Suppressor macrophage treated with lipopolysaccharide for 4 hours (primary cell): ENCODE measurements around the gene TENT5A.
A peak's percentile ranks its signal among the peaks of the same experiment; 100 is the strongest.
"Not testable (repeated sequence)": the region's sequence is repeated elsewhere in the genome, so short reads cannot be mapped to it uniquely, and the experiment has no call there.

Source experiments
- DNase-seq: peaks from one replicate; pipeline ENCODE4 v3.0.0-alpha.2; 2020

TENT5A gene

DNA sequence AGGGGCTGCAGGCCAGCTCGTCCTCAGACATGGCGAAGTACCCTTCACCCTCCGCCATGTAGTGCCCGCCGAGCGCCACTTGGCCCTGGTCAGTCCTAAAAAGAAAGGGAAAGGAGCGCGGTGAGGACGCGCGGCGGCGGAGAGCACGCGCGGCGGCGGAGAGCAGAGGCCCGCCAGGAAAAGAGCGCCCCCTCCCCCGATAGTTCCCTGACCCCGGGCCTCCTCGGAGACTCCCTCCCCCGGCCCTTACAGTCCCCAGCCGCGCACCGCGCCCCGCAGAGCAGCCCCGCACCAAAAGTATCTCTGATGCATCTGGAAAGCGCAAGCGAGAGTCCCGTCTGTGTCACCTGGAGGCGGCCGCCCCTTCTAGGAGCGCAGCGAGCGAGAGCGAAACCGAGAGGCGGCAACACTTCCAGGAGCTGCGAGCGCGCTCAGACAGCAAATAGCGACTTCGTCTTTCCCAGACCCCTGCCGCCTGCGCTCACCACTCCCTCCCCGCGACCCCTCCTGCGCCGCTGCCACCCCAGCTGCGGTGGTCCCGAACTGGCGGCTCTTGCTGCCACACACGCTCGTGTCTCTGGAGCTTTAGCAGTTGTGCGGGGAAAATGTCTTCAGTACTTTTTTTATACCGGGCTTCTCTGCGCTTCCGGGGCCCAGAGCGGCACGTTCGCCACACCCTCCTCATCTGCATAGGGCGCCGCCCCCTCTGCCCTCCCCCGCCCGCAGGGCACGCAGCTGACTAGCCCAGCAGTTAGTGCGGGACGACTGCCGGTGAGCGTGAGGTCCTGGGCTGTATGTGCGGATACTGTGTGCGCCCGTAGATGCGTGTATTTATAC lies at the start of gene TENT5A:
TENT5A (minus strand) TSS at position 598 of the 837 bp plus-strand sequence; CDS start at position 58, 540 bp downstream.
- peak; percentile 97 for DNase-seq

DNA sequence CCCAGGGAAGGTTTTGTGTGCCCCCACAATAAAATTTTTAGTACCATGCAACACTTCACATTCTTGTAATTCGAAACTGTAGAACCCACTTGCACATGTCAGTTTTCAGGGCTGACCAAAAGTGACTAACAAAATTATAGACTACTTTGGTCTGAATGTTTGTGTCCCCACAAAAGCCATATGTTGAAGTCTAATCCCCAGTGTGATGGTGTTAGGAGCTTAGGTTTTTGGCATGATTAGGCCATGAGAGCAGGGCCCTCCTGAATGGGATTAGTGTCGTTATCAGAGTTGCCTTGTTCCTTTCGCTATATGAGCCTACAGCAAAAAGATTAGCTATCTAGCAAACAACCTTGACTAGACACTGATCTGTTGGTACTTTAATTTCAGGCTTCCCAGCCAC lies 49.0 kb upstream of the TENT5A start:
- no peak for DNase-seq

DNA sequence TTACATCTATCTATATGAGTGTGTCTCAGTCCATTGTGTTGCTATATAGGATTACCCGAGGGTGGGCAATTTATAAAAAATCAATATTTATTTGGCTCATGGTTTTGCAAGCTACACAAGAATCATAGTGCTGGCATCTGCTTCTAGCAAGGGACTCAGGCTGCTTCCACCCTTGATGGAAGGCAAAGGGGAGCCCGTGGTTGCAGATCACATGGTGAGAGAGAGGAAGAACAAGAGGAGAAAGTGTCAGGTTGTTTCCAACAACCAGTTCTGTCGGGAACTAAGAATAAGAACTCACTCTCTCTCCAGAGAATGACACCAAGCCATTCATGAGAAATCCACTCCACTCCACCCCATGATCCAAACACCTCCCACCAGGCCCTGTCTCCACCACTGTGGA lies 48.2 kb upstream of the TENT5A start:
- DNase-seq, result no peak

DNA sequence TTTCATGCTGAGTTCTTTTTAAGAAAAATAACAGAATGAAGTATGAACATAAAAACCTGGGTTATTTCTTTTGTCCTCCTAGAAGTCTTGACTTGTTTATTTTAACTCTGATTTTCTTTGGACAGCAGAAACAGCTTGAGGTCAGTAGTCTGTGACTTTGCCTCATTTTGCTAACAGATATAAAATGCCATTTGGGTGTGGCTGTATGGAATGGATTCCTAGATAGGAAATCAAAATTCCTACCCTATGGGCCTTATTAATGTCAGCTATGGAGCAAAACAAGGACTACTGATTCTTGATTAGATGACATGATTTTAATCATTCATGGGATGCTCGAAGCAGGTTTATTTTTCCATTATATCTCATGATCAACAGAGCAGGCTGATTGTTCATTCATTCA lies 46.8 kb upstream of the TENT5A start:
- no peak for DNase-seq

DNA sequence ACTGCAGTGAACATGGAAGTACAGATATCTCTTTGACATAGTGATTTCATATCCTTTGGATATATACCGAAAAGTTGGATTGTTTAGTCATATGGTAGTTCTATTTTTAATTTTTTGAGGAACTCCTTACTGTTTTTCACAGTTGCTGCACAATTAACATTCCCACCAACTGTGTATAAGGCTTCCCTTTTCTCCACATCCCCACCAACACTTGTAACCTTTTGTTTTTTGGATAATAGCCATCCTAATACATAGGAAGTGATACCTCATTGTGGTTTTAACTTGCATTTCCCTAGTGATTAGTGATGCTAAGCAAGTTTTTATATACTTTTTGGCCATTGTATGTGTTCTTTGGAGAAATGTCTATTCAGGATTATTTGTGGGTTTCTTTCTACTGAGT lies 45.1 kb upstream of the TENT5A start:
- DNase-seq, result peak; percentile 75

DNA sequence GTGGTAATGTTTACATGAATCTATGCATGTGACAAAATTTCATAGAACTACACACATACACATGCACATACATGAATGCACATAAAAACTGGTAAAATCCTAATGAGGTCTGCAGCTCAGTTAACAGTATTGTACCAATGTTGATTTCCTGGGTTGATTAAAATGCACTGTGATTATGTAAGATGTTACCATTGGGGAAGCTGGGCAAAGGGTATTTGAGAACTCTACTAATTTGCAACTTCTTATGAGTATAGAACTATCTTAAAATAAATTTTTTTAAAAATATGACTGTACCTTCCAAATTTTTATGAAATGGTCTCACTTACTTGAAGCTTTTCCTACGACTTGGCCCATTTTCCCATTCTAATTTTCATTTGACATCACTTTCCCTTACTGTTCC lies 43.4 kb upstream of the TENT5A start:
- no peak for DNase-seq

DNA sequence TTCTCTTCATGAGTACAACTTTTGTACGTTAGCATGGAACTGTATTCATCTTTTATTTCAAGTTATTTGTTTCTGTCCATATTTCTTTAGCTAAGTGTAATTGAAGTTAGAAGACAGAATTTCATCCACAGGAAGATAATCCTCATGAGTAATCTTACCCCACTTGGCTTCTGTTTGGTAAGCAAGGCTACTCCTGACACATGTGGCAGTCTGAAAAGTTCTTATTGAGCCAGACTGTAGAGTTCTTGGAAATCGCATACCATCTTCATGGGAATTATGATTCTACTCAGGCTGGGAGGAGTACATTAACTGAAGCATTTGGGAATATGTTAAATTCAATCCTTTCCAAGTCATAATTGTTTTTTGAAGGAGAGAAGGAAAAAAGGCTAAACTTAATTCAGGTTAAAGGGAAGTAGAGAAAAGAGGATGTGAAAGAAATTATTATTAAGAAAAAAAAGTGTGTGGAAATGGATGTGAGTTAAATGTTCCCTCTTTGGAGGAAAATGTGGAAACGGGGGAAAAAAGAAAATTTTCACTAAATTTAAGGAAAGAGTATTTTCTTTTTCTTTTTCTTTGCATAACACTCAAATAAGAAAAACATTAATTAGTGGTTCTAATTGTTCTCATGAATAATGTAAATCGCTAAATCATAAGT lies 41.5 kb upstream of the TENT5A start:
- peak; percentile 46 for DNase-seq

DNA sequence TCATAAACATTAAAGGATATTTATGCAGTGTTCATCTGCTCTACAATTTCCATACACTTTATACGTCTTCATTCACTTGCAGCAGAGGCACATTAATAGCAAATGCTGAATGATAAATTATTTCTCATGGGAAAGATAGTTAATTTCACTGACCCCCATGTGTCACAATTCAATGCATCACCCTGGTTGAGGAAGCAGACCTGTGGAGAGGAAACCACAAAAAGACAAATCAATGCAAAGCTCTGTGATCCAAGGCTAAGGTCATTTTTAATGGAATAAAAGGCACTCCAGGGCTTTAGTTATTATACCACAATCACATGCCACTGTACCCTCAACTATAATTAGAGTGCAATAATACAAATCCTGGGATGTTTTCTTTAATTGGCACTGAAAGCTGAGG lies 40.3 kb upstream of the TENT5A start:
- DNase-seq, result peak; percentile 37

DNA sequence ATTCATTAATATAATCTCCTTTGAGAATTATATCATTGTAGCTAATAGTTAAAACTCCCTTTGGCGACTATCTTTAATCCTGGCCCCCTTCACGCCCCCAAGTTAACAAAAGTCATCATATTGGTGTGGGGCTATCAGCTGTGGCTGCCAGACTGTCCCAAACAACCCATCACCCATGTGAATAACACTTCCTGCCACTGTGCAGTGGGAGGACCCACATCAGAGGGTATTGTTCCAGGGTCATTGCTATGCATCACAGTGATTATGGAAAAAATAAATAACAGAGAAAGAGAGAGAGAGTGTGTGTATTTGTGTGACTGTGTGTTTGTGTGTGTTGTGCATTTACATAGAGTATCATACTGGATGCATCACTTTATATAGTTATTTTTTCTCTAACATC lies 39.3 kb upstream of the TENT5A start:
- no peak for DNase-seq

DNA sequence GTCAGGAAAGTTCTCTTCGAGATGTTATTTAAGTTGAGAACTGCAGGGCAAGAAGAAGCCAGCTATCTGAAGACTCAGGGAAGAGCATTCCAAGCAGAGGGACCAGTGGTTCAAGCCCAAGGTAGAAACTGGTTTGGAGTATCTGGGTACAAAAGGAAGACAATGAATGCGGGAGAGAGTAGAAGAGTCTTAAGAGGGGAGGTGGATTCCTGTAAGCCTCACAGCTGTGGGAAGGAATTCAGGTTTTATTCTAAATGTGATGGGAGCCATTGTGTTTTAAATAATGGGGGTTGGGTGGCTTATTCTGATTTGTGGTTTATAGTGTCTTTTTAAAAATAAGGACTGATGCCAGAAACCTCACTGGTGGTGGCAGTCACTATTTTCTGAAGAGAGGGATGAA lies 37.6 kb upstream of the TENT5A start:
- no peak for DNase-seq

DNA sequence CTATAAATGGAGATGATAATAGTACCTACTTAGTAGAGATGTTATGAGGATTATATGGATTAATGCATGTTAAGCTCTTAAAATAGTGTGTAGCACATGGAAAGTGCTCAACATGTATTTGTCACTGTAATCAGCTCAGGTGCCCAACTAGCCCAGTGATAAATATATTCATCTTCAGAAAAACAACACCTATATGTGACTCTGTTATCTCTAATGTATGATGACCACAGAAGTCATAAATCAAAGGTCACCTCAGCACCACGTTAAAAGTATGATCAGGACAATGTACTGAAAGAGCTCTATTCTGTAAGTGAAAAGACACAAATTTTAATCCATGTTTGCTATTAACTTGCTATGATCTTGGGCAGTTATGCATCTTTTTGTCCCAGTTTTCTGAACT lies 36.8 kb upstream of the TENT5A start:
- DNase-seq, result no peak

DNA sequence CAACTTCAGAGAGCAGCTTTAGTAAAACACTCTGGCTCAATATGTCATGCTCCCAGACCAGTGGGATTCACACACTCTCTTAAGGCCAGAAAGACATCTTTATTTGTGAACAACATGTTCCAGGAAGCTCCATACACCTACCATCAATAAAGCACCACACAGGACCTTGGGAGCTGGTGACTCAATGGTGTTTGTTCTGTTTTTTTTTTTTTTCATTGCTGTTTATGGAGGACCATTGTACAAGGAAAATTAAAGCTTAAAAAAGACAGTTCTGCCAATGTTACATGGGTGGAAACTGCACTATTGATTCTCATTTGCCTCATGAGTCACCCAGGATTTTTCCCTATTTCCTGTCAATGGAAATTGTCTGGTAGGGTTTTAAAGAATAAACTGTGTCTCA lies 36.3 kb upstream of the TENT5A start:
- no peak for DNase-seq

DNA sequence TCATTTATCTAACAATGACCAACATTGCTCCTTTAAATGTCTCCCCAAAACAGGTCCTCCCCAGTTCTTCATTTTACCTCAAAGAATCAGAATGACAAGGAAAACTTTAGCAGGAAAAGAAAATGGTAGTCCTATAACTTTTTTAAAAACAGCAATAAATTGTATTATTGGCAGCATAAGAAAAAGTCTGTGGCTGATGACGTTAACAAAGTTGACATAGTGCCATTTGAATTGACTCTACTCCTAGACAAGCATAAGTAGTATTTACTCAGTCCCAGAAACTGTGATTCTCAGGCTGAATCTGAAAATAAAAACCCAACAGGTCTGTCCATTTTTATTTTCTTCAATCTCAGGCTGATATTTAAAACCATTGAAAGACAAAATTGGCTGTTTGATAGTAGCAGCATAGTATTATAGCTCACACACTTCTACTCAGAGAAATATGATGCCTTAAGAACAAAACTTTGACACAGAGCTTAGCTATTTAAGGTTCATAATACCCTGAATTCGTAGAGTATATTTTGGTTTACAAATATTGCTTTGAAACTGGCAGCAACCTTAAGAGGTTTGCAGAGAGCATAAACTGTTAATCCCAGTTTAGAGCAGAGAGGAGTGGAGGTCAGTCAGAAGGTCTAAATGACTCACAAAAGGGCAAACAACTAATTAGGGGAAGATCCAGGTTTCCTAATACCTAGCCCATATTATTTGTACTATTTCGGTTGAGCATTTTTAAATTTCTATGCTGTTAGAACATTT lies 35.0 kb upstream of the TENT5A start:
- DNase-seq, result peak; percentile 48

DNA sequence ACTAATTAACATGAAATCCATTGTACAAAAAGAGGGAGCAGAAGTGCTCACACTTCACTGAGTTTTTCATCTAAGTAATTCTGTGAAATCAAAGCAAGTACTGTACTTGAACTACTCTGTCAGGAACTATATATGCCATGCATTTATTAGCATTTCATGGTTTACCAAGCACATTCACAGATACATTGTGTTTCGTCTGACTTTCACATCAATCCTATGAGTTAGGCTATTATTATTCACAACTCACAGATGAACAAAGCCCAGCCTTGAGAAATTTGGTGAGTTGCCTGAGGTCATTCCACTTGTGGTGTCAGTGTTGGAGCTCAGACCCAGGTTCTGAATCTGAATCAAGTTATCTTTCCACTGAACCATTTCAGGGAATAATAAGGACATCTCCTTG lies 33.7 kb upstream of the TENT5A start:
- no peak for DNase-seq

DNA sequence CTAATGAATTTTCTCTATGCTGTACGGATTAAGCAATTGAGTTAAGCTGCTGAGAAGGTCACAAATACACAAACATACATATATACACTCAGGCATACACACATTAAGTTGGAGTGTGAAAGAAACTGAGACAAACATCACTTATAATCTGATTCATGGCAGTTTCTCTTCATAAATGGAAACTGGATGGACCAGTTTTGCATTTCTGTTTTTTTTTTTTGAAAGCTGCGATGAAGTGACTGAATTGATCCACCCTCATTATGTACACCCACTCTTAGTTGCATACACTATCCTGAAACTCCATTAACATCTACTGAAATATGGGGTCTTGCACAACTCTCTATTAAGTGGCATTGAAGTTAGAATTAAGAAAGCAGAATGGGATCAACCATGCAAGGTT lies 32.9 kb upstream of the TENT5A start:
- DNase-seq, result no peak

DNA sequence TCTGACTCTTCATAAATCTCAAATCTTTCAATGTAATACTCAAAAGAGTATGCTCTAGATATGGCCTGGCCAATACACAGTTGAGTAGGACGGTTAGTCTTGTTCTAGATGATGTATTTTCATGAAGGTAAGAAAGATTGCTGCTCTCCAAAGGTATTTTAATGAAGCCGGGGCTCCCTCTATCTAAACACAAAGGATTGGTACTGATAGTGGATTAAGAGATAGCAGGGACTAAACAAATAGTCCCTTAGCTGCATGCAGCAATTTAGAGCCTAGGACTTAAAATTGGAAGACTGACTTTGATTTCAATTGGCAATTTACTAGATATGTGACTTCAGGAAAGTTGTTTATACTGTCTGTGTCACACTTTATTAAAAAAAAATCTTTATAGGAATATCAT lies 31.4 kb upstream of the TENT5A start:
- DNase-seq, result no peak

DNA sequence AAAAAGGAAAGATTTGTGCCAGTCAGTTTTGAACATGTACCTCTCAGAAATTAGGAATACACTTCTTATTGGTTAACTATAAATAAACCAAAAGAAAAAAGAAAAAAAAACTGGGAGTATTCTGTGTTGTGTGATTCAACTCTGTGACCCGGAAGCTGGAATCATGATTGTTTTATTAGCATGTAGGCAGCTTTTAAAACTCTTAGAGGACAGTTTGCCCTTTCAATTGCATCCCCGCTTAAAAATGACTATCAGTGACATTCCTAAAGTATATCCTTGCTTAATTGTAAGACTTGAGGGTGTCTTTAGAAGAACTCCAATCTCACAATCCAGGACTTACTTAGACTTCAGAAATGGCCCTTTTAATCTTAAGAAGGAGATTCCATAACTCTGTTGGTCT lies 29.1 kb upstream of the TENT5A start:
- no peak for DNase-seq

DNA sequence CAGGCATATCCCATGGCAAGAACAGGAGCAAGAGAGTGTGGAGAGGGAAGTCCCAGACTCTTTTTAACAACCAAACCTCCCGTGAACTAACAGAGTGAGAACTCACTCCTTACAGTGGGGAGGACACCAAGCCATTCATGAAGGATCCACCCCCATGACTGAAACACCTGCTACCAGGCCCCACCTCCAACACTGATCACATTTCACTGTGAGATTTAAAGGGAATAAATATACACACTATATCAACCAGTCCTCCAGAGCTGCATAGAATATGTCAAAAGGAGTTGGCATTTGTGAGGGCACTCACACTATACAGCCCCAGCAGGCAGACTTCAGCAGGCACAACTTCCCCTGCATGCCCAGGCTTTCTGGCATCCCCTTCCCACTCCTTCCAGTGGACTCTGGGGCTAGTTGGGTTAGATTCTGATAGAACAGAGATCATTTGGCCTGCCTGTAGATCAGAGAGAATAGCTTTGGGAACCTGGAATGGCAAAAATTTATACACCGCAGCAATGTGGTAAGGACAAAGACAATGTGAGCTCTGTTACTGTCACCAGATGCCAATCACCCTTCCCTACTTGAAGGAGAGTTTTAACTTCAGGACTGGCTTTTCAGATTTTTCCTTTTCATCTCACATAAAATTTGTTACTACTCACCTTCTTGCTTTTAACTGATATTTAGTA lies 25.2 kb upstream of the TENT5A start:
- DNase-seq, result no peak

DNA sequence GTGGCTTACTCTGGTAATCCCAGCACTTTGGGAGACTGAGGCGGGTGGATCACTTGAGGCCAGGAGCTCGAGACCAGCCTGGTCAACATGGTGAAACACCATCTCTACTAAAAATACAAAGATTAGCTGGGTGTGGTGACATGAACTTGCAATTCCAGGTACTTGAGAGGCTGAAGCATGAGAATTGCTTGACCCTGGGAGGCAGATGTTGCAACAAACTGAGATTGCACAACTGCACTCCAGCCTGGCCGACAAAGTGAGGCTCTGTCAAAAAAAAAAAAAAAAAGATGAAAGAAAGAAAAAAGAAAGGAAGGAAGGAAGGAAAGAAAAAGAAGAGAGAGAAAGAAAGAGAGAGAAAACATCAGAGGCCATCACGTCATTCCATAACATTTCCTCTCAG lies 23.7 kb upstream of the TENT5A start:
- not testable (repeated sequence) for DNase-seq

DNA sequence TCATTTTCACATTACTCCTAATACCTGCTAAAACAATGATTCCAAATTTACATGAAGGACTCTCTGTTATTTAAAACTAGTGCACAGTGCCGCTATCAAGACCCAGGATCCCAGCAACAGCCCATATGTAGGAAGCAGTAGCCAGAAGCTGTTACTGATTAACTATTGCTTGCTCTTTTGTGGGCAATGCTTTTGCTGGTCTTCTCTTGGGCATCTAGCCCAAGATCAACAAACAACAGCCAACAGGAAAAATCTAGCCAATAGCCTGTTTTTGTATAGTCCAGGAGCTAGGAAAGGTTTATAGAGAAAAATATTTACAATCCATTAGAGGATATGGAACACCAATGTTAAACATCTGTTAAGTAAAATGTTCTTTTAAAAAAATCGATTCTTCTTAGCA lies 22.1 kb upstream of the TENT5A start:
- DNase-seq, result no peak

DNA sequence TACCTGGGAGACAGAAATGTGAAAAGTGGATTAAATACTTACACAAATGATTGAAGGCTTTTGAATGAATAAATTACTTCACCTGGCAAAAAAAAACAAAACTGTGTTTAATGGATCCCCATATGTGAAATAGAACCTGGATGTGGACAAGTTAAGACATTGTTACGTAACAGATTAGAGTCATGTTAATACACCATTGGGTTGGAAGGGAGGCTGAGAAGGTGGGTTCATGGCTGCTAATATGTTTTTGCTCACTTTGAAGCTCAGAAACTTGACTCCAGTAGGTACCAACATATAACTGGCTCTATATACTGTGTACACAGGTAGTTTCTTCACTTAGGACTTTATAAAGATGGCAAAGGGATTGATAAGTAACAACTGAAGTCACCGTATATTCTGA lies 21.4 kb upstream of the TENT5A start:
- no peak for DNase-seq

DNA sequence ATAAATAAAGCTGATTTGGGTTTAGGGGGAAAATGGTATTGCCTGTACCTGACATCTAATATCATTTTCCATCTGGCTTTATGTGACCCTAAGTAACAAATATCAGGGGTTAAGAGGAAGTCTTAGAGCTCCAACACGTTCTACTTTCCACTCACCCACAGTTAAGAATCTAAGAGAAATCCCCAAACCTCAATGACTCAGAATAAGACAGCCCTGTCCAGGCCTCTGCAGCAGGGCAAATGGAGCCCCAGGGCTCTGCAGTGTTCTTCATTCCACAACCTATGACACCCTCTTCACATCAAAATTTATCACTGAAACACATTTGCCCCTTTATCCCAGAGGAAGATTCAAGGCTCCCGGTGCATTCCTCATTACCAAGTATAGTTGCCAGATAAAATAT lies 20.3 kb upstream of the TENT5A start:
- DNase-seq, result peak; percentile 81

DNA sequence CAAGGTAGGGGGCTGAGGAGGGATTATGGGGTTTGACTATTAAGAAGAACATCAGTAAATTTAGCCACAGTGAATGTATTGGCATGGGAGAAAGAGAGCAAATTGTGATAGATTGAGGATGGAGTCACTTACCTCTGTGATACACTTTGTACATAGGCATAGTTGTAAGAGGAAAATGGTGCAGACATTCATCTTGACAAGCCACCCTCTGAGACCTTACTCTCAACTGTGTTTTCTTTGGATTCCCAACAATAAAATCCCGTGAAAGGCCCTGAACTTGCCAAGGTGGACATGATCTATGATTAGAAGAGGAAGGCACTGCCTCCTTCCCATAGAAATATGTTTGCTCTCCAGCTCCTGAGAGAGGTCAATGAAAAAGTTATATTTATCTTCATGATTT lies 18.6 kb upstream of the TENT5A start:
- no peak for DNase-seq
